ENCODE measurements around the gene PSMB10.
A peak's percentile ranks its signal among the peaks of the same experiment; 100 is the strongest.
"Not testable (repeated sequence)": the region's sequence is repeated elsewhere in the genome, so short reads cannot be mapped to it uniquely, and the experiment has no call there.

PSMB10 gene

GRCh38 chr16:67936124-67936879 lies at the start of gene PSMB10:
TSS of gene PSMB10 (minus strand) at chr16:67936850. CDS start at chr16:67936749, 101 bp downstream.
- peak; percentile 63 for DNase-seq

GRCh38 chr16:67982011-67982696 lies 45.5 kb upstream of the PSMB10 start:
- no peak for DNase-seq

GRCh38 chr16:67979955-67980678 lies 43.5 kb upstream of the PSMB10 start, which contains the start of gene DPEP3:
TSS of gene DPEP3 (minus strand) at chr16:67980499. CDS start at chr16:67980380, 119 bp downstream.
- no peak for DNase-seq

- no peak for DNase-seq
Measured at GRCh38 chr16:67977469-67978227, 41.0 kb upstream of the PSMB10 start.

- no peak for DNase-seq
Measured at GRCh38 chr16:67977005-67977404, 40.4 kb upstream of the PSMB10 start.

GRCh38 chr16:67976205-67976604 lies 39.6 kb upstream of the PSMB10 start:
- no peak for DNase-seq

- no peak for DNase-seq
Measured at GRCh38 chr16:67975321-67976105, 38.9 kb upstream of the PSMB10 start.

GRCh38 chr16:67972285-67972684 lies 35.6 kb upstream of the PSMB10 start:
- DNase-seq = not testable (repeated sequence)

GRCh38 chr16:67971111-67971510 lies 34.5 kb upstream of the PSMB10 start:
- no peak for DNase-seq

GRCh38 chr16:67969254-67970039 lies 32.8 kb upstream of the PSMB10 start:
- DNase-seq = no peak

- DNase-seq = peak; percentile 58
Measured at GRCh38 chr16:67968400-67969253, 32.0 kb upstream of the PSMB10 start, which contains the start of gene SLC12A4. TSS of gene SLC12A4 (minus strand) at chr16:67968637. CDS start at chr16:67968553, 84 bp downstream.

- DNase-seq = no peak
Measured at GRCh38 chr16:67967958-67968399, 31.3 kb upstream of the PSMB10 start.

GRCh38 chr16:67967183-67967957 lies 30.7 kb upstream of the PSMB10 start:
- no peak for DNase-seq

- no peak for DNase-seq
Measured at GRCh38 chr16:67966549-67967182, 30.0 kb upstream of the PSMB10 start.

GRCh38 chr16:67965668-67966548 lies 29.3 kb upstream of the PSMB10 start:
- DNase-seq = no peak

GRCh38 chr16:67964477-67965131 lies 28.0 kb upstream of the PSMB10 start:
- DNase-seq = no peak

Measured in amniotic stem cell (primary cell).